Measurements from ENCODE around the gene SEL1L.
"Not testable (repeated sequence)": the region's sequence is repeated elsewhere in the genome, so short reads cannot be mapped to it uniquely, and the experiment has no call there.

The SEL1L gene

DNA sequence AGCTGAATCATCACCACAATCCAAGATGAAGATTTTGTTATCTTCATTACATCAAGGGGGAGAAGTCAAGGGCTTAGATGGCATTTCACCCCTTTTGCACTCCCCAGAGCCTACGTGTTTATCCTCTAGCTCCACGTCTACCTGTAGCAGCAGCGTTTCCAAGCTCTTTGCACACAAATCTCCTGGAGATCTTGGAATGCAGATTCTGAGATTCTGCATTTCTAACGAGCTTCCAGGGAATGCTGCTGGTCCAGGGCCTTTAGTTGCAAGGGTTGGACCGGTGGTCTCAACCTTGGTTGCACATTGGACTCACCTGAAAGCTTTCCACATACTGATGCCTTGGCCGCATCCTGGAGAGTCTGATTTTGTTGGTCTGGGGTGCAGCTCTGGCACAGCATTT is 84.1 kb downstream of the SEL1L start:
- DNase-seq (ENCODE audit: low spot score) (no peak), FAIRE-seq (peak; percentile 9)

DNA sequence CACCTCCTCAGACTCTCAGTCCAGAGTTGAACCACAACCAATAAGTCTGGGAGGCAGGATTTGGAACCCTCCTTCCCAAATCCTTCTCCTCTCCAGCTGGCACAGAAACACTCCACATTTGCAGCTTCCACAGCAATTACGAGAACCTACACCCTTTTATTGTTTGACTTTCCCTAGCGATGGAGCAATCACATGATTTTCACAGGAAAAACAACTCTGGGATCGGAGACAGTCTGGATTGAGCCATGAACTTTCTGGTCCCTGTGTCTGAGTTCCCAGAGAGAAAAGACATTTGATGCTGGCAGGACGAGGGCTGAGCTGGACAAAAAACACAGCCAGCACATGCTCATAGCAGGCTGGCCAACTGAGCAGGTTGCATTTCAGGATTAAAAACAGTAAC is 84.5 kb downstream of the SEL1L start:
- DNase-seq (ENCODE audit: low spot score), result no peak
- FAIRE-seq, result peak; percentile 13

DNA sequence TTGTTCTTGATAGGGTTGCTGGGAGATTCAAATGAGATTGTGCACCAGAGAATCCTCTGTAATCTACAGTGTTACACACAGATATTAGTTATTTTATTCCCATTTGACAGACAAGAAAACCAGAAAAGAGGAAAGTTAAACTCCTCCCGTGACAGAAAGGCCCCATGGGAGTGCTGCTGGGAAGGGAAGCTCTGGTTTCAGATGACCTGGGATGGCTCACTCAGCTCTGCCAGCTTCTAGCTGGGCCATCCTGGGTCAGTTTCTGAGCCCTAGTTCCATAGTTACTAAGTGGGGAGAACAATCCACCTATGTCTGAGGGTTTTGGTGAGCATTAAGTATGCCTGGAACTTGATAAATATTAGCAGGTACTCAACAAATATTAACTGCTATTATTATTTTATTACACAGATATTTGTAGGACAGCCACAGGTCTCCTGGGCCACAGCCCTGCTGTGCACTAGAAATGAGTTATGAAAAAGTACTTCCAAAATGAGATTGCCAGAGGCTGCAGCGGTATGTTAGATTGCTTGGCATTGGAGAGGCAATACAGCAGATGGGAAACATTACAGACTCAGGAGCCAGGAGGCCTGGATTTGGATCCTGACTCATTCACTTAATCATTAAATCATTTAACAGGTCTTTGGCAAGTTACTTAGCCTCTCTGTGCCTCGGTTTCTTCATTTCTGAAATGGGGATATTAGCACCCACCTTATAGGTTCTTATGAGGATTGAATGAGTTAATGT is 86.5 kb downstream of the SEL1L start:
- no peak for DNase-seq (ENCODE audit: low spot score)
- FAIRE-seq, result no peak

DNA sequence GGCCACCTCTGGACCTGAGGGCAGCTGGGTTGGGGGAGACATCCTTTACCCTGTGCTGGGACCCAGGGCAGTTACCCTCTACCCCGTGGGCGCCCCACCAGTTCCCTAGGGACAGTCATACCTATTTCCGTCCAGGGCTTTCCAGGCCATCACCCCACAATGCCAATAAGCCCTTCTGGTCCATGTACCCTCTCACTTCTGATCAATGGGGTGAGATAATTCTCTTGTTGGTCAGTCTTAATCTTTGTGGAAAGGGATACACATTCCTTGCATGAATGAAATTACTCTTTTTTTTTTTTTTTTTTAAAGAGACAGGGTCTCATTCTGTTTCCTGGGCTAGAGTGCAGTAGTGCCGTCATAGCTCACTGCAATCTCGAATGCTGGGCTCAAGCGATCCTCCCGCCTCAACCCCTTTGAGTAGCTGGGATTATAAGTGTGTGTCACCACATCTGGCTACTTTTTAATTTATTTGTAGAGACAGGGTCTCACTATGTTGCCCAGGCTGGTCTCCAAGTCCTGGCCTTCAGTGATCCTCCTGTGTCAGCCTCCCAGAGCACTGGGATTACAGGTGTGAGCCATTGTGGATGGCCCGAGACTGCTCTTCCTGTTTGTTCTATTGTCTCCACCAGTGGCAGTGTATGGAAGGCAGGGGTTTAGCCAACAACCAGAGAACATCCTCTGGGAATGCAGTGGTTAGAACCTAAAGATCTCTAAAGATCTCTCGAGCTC is 87.2 kb downstream of the SEL1L start:
- FAIRE-seq, result peak; percentile 13

DNA sequence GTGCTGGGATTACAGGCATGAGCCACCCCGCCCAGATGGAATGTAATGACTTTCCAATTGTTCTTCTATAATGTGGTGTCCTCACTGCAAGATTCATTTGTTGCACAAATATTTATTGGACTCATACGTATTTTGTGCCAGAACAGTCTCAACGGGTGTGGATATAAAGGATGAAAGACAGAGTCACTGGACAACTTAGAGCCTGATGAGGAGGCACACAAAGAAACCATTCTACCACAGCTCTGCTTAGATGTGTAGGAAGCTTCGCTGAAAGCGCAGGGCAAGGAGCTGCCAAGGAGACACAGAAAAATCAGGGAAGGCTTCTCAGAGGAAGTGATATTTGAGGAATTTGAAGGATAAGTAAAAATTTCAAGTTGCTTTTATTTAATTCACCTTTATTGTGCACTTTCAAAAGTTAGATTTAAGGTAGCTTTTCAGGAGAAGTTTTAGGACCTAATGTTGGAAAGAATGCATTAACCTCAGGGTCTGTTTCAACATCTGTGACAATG is 92.0 kb downstream of the SEL1L start:
- DNase-seq (ENCODE audit: low spot score) (no peak), FAIRE-seq (no peak)

More for the DNA sequence above, 87.2 kb downstream of the SEL1L start:
- no peak for DNase-seq (ENCODE audit: low spot score)

DNA sequence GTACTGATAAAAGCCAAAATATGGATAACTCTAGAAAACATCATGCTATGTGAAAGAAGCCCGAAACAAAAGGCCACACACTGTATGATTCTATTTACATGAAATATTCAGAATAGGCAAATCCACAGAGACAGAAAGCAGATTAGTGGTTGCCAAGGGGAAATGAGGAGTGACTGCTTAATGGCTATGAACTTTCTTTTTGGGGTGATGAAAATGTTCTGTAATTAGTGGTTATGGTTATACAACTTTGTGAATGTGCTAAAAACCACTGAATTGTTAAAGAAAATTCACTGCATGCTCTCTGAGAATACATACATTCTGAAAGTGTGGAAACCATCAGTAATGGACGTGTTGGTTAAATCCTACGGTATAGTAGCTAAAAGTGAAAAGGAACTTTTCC is 93.6 kb downstream of the SEL1L start:
- no peak for FAIRE-seq

DNA sequence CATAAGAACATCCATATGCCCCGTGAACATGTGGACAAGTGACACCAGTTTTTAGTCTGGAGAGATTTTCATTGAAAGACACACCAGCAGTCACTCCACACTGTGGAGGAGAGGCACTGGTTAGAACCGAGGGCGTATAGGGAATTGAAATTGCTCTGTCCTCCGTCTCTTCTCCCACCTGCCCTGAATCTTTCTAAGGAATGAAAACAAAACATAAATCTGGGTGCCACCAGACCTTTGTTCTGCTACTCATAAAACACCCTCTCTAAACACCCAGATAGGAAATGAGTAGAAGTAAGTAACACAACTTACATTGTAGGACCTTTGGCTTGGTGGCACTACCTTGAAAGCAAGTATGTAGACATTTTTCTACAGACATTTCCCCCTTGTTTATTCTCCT is 96.4 kb downstream of the SEL1L start:
- no peak for FAIRE-seq
- DNase-seq (ENCODE audit: low spot score), result no peak

More for the DNA sequence above, 93.6 kb downstream of the SEL1L start:
- no peak for DNase-seq (ENCODE audit: low spot score)

DNA sequence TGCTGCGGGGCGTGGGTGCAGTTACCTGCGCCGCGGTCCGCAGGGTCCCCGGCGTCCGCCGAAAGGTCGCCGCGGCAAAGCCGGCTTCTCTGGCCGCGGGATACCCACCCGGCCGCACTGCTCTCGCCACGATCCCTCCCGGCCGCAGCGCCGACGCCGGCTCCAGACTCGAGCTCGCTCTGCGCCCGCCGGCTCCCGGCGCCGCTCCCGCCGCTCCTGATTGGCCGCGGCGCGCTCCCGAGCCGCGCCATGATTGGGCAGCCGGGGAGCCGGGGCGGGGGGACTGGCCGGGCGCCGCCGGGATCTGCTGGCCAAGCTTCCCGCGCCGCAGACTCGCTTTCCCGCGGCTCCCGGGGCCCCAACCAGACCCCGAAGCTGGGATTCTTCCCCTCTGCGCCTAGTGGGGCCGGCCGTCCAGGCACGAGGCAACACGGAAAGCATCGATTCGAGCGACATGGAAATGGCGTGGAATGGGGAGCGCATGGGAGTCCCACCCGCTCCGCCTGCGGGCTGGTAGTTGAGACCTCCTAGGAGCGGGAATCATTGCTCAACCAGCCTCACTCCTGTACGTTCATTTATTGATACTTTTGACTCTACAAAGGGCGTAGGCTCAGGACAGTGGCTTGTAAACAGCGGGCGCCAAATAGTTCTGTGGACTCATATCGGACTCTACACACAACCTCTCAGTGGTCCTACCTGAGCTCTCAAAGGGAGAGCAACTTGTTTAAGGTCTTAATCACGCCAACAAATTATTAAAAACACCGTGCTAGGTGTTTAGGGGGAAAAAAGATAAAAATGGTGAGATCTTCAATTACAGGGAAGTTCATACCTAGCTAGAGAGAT is 97.1 kb downstream of the SEL1L start:
- FAIRE-seq, result peak; percentile 30

DNA sequence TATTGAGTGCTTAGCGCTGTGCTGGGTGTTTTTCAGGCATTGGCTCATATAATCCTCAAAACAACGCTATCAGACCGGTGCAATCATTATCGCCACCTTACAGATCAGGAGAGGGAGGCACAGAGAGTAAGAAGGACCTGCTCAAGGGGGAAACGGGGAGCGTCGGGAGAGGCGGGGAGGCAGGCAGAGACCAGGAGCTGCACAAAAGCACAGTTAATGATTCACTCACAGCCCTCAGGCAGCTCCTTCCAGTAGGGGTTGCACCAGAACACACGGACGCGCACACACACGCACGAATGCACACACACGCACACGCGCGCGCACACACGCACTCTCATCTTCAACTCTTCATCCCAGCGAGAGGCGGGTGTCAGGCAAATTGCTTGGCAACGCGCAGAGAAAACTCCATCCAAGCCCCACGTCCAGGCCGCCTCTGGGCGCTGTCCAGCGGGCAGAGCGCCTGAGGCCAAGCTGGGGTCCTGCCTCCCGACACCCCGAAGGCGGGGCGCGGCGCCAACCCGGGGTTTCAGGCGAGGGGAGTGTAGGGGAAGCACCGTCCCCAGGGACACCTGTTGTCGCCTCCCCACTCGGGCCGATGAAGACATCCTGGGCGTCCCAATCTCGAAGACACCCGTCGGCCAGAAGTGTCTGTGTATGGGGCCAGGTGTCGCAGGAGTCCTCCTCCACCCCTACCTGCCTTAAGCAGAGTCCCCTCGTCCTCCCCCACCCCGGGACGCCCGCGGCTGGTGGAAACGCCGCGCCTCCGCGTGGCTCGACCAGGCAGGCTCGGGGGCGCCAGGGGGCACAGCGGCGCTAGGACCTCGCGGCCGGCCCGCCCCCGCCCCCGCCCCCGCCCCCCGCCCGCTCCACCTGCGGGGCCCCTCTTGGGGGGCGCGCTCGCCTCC is 98.0 kb downstream of the SEL1L start:
- DNase-seq (ENCODE audit: low spot score) (peak; percentile 74), FAIRE-seq (no peak)

More for the DNA sequence above, 97.1 kb downstream of the SEL1L start:
- peak; percentile 98 for DNase-seq (ENCODE audit: low spot score)

DNA sequence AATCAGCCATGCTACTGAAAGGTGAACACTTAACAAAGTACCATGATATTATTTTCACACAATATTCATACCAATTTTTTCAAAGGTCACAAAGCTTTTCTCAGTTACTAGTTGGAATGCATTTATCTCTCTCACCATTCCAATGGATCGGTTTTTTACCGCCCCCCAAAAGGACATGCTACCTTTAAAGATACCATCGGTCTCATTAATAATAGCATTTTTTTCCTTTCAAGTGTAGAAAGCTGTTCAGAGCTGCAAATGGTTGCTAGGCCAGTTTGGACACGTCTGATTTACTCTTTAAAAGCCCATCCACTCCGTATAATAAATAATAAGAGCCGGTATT is 98.6 kb downstream of the SEL1L start:
- FAIRE-seq (no peak), DNase-seq (ENCODE audit: low spot score) (no peak)

DNA sequence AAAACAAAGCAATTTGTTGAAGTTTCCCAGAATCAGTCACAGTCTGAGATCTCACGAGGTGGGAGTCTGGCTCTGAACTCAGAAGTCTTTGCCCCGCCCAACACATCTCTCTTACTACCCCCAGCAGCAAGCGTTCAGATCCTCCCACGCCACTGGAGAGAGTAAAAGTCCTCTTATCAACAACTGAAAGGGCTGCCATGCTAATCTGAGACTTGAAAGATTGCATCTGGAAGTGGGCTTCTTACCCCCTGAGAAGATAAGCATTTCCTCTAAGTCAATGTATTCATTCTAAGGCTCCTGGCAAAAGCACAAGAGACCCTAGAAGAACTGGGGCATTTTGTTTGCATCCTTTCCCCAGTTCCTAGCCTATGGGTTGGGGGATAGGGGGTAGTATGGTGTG is 99.4 kb downstream of the SEL1L start:
- DNase-seq (ENCODE audit: low spot score), result no peak
- no peak for FAIRE-seq

DNA sequence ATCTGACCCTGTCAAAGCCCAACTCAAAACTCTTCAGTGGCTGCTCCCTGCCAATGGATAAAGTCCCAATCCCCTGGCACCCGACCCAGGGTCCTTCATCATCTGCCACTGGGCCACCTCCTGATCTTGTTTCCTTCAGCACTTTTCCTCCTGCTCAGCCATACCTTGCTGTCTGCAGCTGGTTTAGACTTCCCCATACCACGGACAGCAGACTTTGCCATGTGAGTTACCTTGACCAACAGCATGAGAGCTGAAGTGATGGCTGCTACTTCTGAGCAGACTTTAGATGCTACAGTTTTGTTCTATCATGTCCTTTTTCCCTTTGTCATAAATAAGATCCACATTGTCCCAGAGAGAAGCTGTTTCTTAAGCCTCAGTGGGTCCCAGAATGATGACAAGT is 100.3 kb downstream of the SEL1L start:
- no peak for DNase-seq (ENCODE audit: low spot score)
- peak; percentile 37 for FAIRE-seq

DNA sequence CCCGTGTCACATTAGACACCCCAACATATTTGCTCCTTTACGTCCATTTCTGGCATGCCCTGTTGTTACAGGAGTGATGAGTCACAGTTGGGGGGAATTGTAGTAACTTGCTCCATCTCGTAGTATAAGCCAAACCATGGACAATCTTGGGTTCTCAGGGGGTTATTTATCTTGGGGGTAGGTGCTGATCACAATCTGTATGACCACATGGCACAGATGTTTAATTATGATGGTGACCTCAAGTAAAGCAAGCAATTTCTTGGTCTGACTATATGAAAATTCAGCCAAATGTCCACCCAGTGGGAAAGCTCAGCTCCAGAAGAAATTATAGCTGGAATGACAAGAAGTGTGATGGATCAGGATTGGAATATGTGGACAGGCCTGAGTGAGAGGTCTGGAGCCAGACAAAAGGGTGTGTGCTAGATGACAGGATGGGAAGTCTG is 101.4 kb downstream of the SEL1L start:
- DNase-seq (ENCODE audit: low spot score), result no peak
- no peak for FAIRE-seq

DNA sequence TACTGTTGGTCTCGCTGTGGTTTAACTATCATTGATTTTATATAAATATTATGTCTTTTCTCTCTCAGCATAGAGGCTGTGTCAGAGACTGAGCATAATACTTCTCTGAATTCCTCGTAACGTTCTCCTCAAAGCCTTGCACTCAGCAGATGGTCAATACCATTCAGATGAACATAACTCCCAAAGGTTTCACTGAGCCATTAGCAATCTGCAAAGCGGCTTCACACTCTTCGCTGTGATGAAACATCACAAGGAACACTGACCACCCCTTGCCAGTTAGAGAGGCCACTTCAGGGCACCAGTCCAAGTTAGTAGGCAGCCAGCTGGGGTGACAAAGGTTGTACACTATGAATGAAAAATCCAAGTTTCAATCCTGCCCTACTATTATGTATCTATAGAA is 103.4 kb downstream of the SEL1L start:
- FAIRE-seq, result no peak
- DNase-seq (ENCODE audit: low spot score), result no peak

DNA sequence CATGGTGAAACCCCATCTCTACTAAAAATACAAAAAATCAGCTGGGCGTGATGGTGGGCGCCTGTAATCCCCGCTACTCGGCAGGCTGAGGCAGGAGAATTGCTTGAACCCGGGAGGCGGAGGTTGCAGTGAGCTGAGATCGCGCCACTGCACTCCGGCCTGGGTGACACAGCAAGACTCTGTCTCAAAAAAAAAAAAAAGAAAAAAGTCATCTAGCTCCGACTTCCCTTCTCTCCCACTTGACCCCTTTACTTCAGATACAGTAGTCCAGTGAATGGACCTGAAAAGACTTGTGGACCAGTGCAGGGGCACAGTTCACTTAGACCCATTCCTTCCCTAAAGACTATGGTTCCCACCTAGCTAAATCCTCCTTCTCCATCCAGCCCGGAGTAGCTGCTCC is 103.9 kb downstream of the SEL1L start:
- not testable (repeated sequence) for DNase-seq (ENCODE audit: low spot score); FAIRE-seq

DNA sequence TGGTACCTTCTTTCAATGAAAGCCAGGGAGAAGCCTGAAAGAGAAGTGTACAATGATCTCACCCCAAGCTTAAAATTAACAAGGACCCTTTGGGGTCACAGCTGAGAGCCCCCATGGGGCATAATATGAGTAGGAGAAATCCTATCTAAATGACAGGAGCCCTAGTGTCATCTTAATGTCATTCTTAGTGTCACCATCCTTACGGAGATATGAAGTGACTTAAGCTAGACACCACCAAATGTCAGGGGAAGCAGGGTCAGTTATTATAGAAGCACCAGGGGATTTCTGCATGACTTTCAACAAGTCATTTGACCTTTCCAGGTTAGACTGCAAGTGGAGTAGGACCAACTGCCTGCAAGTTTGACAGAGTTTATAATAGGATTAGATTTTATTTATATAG is 104.6 kb downstream of the SEL1L start:
- FAIRE-seq, result no peak
- DNase-seq (ENCODE audit: low spot score), result no peak

DNA sequence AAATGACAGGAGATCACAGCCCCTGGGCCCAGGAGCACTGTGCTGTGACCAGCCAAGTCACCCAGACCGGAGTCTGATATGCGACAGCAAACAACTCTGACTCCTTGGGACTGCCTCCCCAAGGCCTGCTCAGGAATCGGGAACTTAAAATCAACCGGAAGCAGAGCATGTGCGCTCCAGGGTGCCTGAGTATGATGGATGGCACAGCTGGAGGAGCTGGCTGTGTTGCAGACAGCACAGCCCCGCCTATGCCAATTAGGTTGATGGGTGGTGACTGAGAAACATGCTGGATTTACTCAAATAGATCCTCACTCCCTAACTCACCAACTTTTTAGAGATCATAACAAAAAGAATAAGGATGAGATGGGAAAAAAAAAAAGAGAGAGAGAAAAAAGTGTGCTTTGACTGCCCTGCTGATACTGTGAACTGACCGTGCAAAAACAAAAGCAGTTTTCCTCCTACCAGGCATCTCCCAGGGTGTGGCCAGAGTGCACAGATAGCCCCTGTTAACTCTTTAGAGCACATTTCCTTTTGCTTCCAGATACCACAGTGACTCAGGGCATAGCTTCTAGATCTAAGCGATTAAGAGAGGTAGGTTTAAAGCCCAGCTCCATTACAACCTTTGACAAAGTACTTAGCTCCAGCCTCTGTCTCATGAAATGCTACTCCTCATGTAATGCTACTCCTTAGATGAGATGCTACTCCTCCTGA is 106.2 kb downstream of the SEL1L start:
- no peak for FAIRE-seq

DNA sequence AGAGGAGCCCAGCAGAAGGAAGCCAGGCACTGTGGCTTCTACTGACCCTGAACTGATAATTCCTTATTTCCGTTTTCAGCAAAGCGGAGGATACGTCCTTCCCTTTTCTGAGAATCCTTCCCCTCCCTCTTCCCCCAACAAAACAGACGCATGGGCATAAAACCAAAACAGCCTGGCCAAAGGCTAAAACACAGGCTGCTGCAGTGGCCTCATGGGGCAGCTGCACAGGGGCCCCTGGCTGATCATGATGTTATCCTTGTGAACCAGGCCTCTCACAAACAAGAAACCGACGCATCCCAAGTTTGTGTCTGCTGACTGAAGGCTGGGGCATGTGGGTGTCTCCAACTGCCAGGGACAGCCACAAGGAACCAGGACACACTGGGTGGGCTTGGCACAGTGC is 110.1 kb downstream of the SEL1L start:
- FAIRE-seq, result no peak
- DNase-seq (ENCODE audit: low spot score), result no peak

More for the DNA sequence above, 106.2 kb downstream of the SEL1L start:
- no peak for DNase-seq (ENCODE audit: low spot score)

All from urothelium cell line (cell line).